Left ventricle myocardium superior (tissue), 1 donor: ENCODE results near the gene DZIP3. TPM values are rescaled to one million over a fixed set of nuclear protein-coding genes. Genes with fewer than 3 reads are reported as not detected.
"Not testable (repeated sequence)": the region's sequence is repeated elsewhere in the genome, so short reads cannot be mapped to it uniquely, and the experiment has no call there.

Experiments used
- ATAC-seq: fragments of 200-7000 bp; cut with Tn5 transposase; one replicate; pipeline ENCODE4 v1.9.1; 2020; ENCODE audit warnings: mild to moderate bottlenecking, moderate library complexity
- DNase-seq: peaks from one replicate; pipeline ENCODE4 v3.0.0-alpha.2; 2020
- intact Hi-C: fragments of 100-400 bp; cut with micrococcal nuclease; formaldehyde crosslinking; loops from one replicate; pipeline ENCODE4 v1.11.0; 2022
- total RNA-seq: library from RNA; stranded (reverse); fragmentation: NEBNext Ultra II Directional; extraction: Animal tissue kit (Norgen Biotek cat#: 25700); gene quantifications from one replicate; pipeline ENCODE4 v1.2.1, GENCODE V29; 2021
- donor health status: DM: no; HTN: yes; CAD: no; lungs with severe emphysema.

Gene DZIP3
- total RNA-seq, 1 donor from 2014 or later = 16.7 TPM

GRCh38 chr3:108669208-108669607, 79.7 kb downstream of the DZIP3 start:
- no peak for ATAC-seq
- DNase-seq = no peak
- intact Hi-C loops = loop anchor here (10.0 kb wide), 1 partner anchor 246 kb away; no protein-coding TSS in a partner anchor

- ATAC-seq = no peak
Observed at GRCh38 chr3:108672701-108673100, 83.2 kb downstream of the DZIP3 start.

GRCh38 chr3:108673988-108674661, 84.6 kb downstream of the DZIP3 start:
- no peak for DNase-seq
- no peak for ATAC-seq
- intact Hi-C loops = no loop called here

More at GRCh38 chr3:108672701-108673100, 83.2 kb downstream of the DZIP3 start:
- intact Hi-C loops = no loop called here
- DNase-seq = no peak

GRCh38 chr3:108677811-108678210, 88.3 kb downstream of the DZIP3 start:
- DNase-seq (no peak), ATAC-seq (no peak)
- intact Hi-C loops = no loop called here

GRCh38 chr3:108692286-108692685, 102.8 kb downstream of the DZIP3 start:
- DNase-seq, ATAC-seq, intact Hi-C loops: not testable (repeated sequence)

- DNase-seq (no peak), ATAC-seq (no peak)
- intact Hi-C loops = no loop called here
Observed at GRCh38 chr3:108698461-108698860, 108.9 kb downstream of the DZIP3 start.

GRCh38 chr3:108705045-108705444, 115.5 kb downstream of the DZIP3 start:
- DNase-seq (no peak), ATAC-seq (no peak)
- intact Hi-C loops = no loop called here

- intact Hi-C loops = no loop called here
- DNase-seq (no peak), ATAC-seq (no peak)
Observed at GRCh38 chr3:108713009-108713516, 123.5 kb downstream of the DZIP3 start.

GRCh38 chr3:108713816-108714215, 124.3 kb downstream of the DZIP3 start:
- DNase-seq (no peak), ATAC-seq (no peak)
- intact Hi-C loops = no loop called here

- intact Hi-C loops = no loop called here
- DNase-seq (no peak), ATAC-seq (no peak)
Observed at GRCh38 chr3:108718454-108718853, 128.9 kb downstream of the DZIP3 start.

GRCh38 chr3:108719178-108719806, 129.8 kb downstream of the DZIP3 start:
- ATAC-seq (no peak), DNase-seq (no peak)
- intact Hi-C loops = no loop called here

- intact Hi-C loops = no loop called here
- DNase-seq (no peak), ATAC-seq (no peak)
Observed at GRCh38 chr3:108722724-108723123, 133.2 kb downstream of the DZIP3 start.

GRCh38 chr3:108724101-108724500, 134.6 kb downstream of the DZIP3 start:
- no peak for ATAC-seq
- intact Hi-C loops = no loop called here
- no peak for DNase-seq

GRCh38 chr3:108728105-108728504, 138.6 kb downstream of the DZIP3 start:
- no peak for ATAC-seq
- no peak for DNase-seq
- intact Hi-C loops = no loop called here

- intact Hi-C loops = no loop called here
- ATAC-seq = no peak
- DNase-seq = no peak
Observed at GRCh38 chr3:108728934-108729333, 139.4 kb downstream of the DZIP3 start.

- intact Hi-C loops = no loop called here
- ATAC-seq (no peak), DNase-seq (no peak)
Observed at GRCh38 chr3:108736821-108737220, 147.3 kb downstream of the DZIP3 start.

GRCh38 chr3:108742929-108743328, 153.4 kb downstream of the DZIP3 start:
- ATAC-seq = no peak
- intact Hi-C loops = no loop called here
- DNase-seq = no peak
